BLaER1 treated with 17β-estradiol and CSF1 and Interleukin-3, amounts not matched to agents 10 nM and 100 nM (cell line): Measurements from ENCODE around the gene INPP4A.

Experiments
- H3K27ac ChIP-seq, 11 experiments: shearing (Covaris generic); formaldehyde crosslinking; 2 replicates each; pipeline ENCODE4 v1.8.1; 2022
- H3K27me3 ChIP-seq, 11 experiments: shearing (Covaris generic); formaldehyde crosslinking; 2 replicates each; pipeline ENCODE4 v1.8.1; 2022
- H3K36me3 ChIP-seq, 11 experiments: shearing (Covaris generic); formaldehyde crosslinking; 2 replicates each; pipeline ENCODE4 v1.8.1; 2022
- H3K4me1 ChIP-seq, 10 experiments: shearing (Covaris generic); formaldehyde crosslinking; 2 replicates each; pipeline ENCODE4 v1.8.1; 2022
- H3K4me2 ChIP-seq, 11 experiments: shearing (Covaris generic); formaldehyde crosslinking; 2 replicates each; pipeline ENCODE4 v1.8.1; 2022
- H3K4me3 ChIP-seq, 10 experiments: shearing (Covaris generic); formaldehyde crosslinking; 2 replicates each; pipeline ENCODE4 v1.8.1; 2022
- H3K9ac ChIP-seq, 11 experiments: shearing (Covaris generic); formaldehyde crosslinking; 2 replicates each; pipeline ENCODE4 v1.8.1; 2022
- H3K9me3 ChIP-seq, 11 experiments: shearing (Covaris generic); formaldehyde crosslinking; replicated peaks in 1 of 11; 2 replicates each; pipeline ENCODE4 v1.8.1; 2022
- H4K20me1 ChIP-seq, 11 experiments: shearing (Covaris generic); formaldehyde crosslinking; 2 replicates each; pipeline ENCODE4 v1.8.1; 2022
- Cebpa-rat ChIP-seq, 11 experiments: shearing (Covaris generic); IDR thresholded peaks; 2 replicates each; pipeline ENCODE4 v1.8.1; 2022

The INPP4A gene

GRCh38 chr2:98551316-98551715 is 106.7 kb downstream of the INPP4A start:
- no peak overlapping the region for H3K27ac ChIP-seq
- H3K9ac ChIP-seq = no peak overlapping the region
- peak overlapping the region; percentile 3 to 57 (median 28); a peak in 18 of 22 replicates for H3K4me2 ChIP-seq
- no peak for TF ChIP-seq Cebpa-rat (IDR thresholded peaks at IDR 0.05)
- peaks cover 50 to 69% (median 58%) of the 10 kb centered on the region in 10 experiments for H3K4me1 ChIP-seq
- H3K27me3 ChIP-seq = no peaks in the 10 kb centered on the region
- no peak overlapping the region for H3K4me3 ChIP-seq
- H4K20me1 ChIP-seq = peaks cover 0 to 8% (median 0%) of the 10 kb centered on the region in 11 experiments; a peak in 2 of 22 replicates
- H3K9me3 ChIP-seq = no peaks in the 10 kb centered on the region
- peaks cover 35 to 86% (median 59%) of the 10 kb centered on the region in 11 experiments for H3K36me3 ChIP-seq

GRCh38 chr2:98552499-98553179 is 108.0 kb downstream of the INPP4A start:
- Histone ChIP-seq H3K4me3 (no peak overlapping the region), H3K4me1 (peaks cover 43 to 62% (median 55%) of the 10 kb centered on the region in 10 experiments), H3K27me3 (no peaks in the 10 kb centered on the region), H3K27ac (no peak overlapping the region), H4K20me1 (peaks cover 0 to 7% (median 0%) of the 10 kb centered on the region in 11 experiments; a peak in 2 of 22 replicates), H3K9ac (no peak overlapping the region), H3K9me3 (no peaks in the 10 kb centered on the region), H3K36me3 (peaks cover 33 to 86% (median 54%) of the 10 kb centered on the region in 11 experiments), H3K4me2 (no peak overlapping the region)
- TF ChIP-seq Cebpa-rat (IDR thresholded peaks at IDR 0.05) = no peak

- Histone ChIP-seq H3K4me3 (no peak overlapping the region), H3K36me3 (peaks cover 40 to 97% (median 68%) of the 10 kb centered on the region in 11 experiments)
These were observed 109.6 kb downstream of the INPP4A start for GRCh38 chr2:98554116-98554861.

GRCh38 chr2:98555696-98556095 is 111.0 kb downstream of the INPP4A start:
- Histone ChIP-seq H3K4me2 (peak overlapping the region; percentile 52 to 66 (median 63); a peak in 21 of 22 replicates), H3K9me3 (no peaks in the 10 kb centered on the region), H3K4me3 (no peak overlapping the region), H3K36me3 (peaks cover 43 to 97% (median 80%) of the 10 kb centered on the region in 11 experiments), H3K27ac (no peak overlapping the region), H3K27me3 (no peaks in the 10 kb centered on the region), H3K9ac (no peak overlapping the region), H4K20me1 (no peaks in the 10 kb centered on the region), H3K4me1 (peaks cover 24 to 47% (median 43%) of the 10 kb centered on the region in 10 experiments)
- TF ChIP-seq Cebpa-rat (IDR thresholded peaks at IDR 0.05) = no peak

More at GRCh38 chr2:98554116-98554861, 109.6 kb downstream of the INPP4A start:
- Histone ChIP-seq H3K9ac (no peak overlapping the region), H3K27me3 (no peaks in the 10 kb centered on the region), H3K4me1 (peaks cover 32 to 48% (median 41%) of the 10 kb centered on the region in 10 experiments), H3K4me2 (peak overlapping the region in 5 of 11 experiments; percentile 18 to 54 (median 35); a peak in 9 of 22 replicates), H4K20me1 (no peaks in the 10 kb centered on the region), H3K27ac (no peak overlapping the region), H3K9me3 (no peaks in the 10 kb centered on the region)
- TF ChIP-seq Cebpa-rat (IDR thresholded peaks at IDR 0.05) = no peak

- Histone ChIP-seq H4K20me1 (no peaks in the 10 kb centered on the region), H3K36me3 (peaks cover 43 to 91% (median 78%) of the 10 kb centered on the region in 11 experiments), H3K4me3 (no peak overlapping the region), H3K9me3 (no peaks in the 10 kb centered on the region), H3K9ac (no peak overlapping the region; a peak in 1 of 22 replicates), H3K27ac (peak overlapping the region in 2 of 11 experiments; percentile 5 to 40; a peak in 1 of 22 replicates), H3K4me1 (peaks cover 16 to 40% (median 35%) of the 10 kb centered on the region in 10 experiments), H3K27me3 (no peaks in the 10 kb centered on the region), H3K4me2 (peak overlapping the region; percentile 52 to 66 (median 63))
- TF ChIP-seq Cebpa-rat (IDR thresholded peaks at IDR 0.05) = no peak
These were observed 111.8 kb downstream of the INPP4A start for GRCh38 chr2:98556344-98557033.

- Histone ChIP-seq H3K27me3 (no peaks in the 10 kb centered on the region), H3K36me3 (peaks cover 31 to 84% (median 66%) of the 10 kb centered on the region in 11 experiments; a peak in 21 of 22 replicates), H3K4me2 (peak overlapping the region in 6 of 11 experiments; percentile 0 to 25 (median 14); a peak in 5 of 22 replicates), H3K9me3 (no peaks in the 10 kb centered on the region), H3K27ac (no peak overlapping the region), H3K4me3 (no peak overlapping the region), H3K4me1 (peaks cover 25 to 50% (median 43%) of the 10 kb centered on the region in 10 experiments), H3K9ac (no peak overlapping the region), H4K20me1 (no peaks in the 10 kb centered on the region)
- no peak for TF ChIP-seq Cebpa-rat (IDR thresholded peaks at IDR 0.05)
These were observed 114.3 kb downstream of the INPP4A start for GRCh38 chr2:98558852-98559530.

- no peak for TF ChIP-seq Cebpa-rat (IDR thresholded peaks at IDR 0.05)
- Histone ChIP-seq H3K27me3 (no peaks in the 10 kb centered on the region), H4K20me1 (no peaks in the 10 kb centered on the region), H3K9me3 (no peaks in the 10 kb centered on the region), H3K4me1 (peaks cover 25 to 48% (median 44%) of the 10 kb centered on the region in 10 experiments), H3K4me2 (peak overlapping the region in 6 of 11 experiments; percentile 0 to 25 (median 14); a peak in 5 of 22 replicates), H3K4me3 (no peak overlapping the region), H3K36me3 (peaks cover 31 to 84% (median 66%) of the 10 kb centered on the region in 11 experiments), H3K27ac (no peak overlapping the region), H3K9ac (no peak overlapping the region)
These were observed 114.9 kb downstream of the INPP4A start for GRCh38 chr2:98559581-98559980.

GRCh38 chr2:98560256-98560771 is 115.7 kb downstream of the INPP4A start:
- peaks cover 25 to 55% (median 49%) of the 10 kb centered on the region in 10 experiments for H3K4me1 ChIP-seq
- H3K4me3 ChIP-seq = no peak overlapping the region
- 0 out of 22 replicates have a peak overlapping the region, but pooled peaks of 1 of the 11 experiments have one; percentile 25 for H3K4me2 ChIP-seq
- H4K20me1 ChIP-seq = no peaks in the 10 kb centered on the region; a peak in 1 of 22 replicates
- H3K9me3 ChIP-seq = no peaks in the 10 kb centered on the region
- peaks cover 33 to 84% (median 67%) of the 10 kb centered on the region in 11 experiments for H3K36me3 ChIP-seq
- H3K9ac ChIP-seq = no peak overlapping the region
- H3K27me3 ChIP-seq = no peaks in the 10 kb centered on the region
- H3K27ac ChIP-seq = 0 out of 22 replicates have a peak overlapping the region, but pooled peaks of 1 of the 11 experiments have one; percentile 38
- TF ChIP-seq Cebpa-rat (IDR thresholded peaks at IDR 0.05) = no peak
